ENCODE measurements around the gene NLRX1.
"Not testable (repeated sequence)": the region's sequence is repeated elsewhere in the genome, so short reads cannot be mapped to it uniquely, and the experiment has no call there.

NLRX1 gene

DNA sequence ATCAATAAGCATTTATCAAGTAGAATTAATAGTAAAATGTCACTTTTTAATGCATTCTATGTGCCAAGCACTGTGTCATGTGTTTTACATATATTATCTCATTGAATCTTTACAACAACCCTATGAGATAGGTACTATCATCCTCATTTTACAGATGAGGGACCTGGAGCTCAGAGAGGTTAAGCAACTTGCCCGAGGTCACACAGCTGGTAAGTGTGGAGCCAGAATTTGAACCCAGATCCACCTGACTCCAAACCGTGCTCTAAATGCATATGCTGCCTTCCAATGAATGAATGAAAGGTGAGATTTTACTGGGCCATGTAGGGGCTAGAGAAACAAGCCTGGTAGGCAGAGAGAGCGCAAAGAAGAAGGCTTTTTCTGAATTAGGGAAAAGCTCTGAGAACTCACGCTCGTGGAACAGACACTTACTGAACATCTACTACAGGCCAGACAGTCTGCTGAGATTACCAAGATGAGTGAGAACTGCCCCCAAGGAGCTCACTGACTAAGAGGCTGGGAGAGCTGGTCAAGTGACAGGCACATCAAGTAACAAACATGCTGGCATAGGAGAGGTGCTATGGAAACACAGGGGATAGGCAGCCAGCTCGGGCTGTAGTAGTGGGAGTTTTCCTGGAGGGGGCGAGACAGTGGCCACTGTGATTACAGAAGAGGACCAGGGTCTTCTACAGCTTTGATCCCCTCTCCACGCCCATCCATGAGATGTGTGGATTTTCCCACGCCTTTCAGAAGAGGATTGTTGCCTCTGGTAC, 15.3 kb upstream of the NLRX1 start:
- FAIRE-seq, result no peak

GRCh38 chr11:119154178-119154577, 14.3 kb upstream of the NLRX1 start:
- FAIRE-seq, result no peak

- FAIRE-seq, result no peak
Observed at GRCh38 chr11:119155733-119156492, 12.6 kb upstream of the NLRX1 start.

DNA sequence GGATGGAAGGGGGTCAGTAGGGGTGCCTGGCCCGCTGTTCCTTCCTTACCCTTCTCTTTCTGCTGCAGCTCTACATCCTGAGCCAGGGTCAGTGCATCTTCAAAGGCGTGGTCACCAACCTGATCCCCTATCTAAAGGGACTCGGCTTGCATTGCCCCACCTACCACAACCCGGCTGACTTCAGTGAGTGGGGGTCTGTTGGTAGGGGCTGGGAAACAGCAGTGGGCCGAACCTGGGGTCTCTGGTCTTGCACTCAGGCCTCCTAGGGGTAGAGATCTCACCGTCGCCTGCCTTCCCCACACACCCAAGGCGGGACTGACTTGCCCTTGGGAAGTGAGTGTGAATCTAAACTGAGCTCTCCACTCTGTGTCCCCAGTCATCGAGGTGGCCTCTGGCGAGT, 12.0 kb upstream of the NLRX1 start:
- no peak for FAIRE-seq

DNA sequence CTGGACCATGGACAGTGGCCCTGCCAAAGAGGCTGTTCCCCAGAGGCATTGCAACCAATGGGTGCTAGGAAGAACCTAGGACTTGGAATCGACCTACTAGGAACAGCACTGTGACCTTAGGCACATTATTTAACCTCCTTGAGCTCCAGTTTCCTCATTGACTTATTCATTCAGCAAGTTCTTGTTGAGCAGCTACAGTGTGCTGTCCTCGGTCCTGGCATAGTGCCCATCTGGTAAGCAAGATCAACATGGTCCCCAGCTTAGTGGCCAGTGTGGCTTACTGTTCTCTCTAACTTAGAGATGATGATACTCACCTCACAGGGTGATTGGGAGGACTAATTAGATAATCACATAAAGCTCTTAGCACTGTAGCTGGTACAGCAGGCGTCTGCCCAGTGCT, 11.5 kb upstream of the NLRX1 start:
- no peak for FAIRE-seq

DNA sequence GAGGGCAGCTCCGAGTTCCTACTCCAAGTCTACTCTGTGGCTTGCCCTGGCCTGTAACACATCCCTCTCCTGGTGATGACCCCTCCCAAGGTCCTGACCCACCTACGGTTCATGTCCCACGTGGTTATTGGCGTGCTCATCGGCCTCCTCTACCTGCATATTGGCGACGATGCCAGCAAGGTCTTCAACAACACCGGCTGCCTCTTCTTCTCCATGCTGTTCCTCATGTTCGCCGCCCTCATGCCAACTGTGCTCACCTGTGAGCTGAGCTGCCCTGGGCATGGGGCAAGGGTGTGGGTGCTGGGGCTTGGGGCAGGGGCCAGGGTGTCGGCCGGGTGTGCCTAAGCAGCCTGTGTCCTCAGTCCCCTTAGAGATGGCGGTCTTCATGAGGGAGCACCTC, 10.1 kb upstream of the NLRX1 start:
- no peak for FAIRE-seq

DNA sequence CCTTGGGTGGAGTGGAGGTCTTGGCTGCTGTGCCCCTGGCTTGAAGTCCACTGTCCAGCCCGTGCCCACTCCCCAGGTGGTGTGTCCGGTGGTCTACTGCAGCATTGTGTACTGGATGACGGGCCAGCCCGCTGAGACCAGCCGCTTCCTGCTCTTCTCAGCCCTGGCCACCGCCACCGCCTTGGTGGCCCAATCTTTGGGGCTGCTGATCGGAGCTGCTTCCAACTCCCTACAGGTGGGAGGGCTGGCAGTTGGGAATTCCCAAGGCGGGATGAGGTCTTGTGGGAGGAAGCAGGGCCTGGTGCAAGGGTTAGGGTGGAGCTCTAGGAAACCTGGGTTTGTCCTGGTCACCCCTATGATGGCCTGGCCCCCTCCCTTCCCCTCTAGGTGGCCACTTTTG, 8.4 kb upstream of the NLRX1 start:
- no peak for FAIRE-seq

DNA sequence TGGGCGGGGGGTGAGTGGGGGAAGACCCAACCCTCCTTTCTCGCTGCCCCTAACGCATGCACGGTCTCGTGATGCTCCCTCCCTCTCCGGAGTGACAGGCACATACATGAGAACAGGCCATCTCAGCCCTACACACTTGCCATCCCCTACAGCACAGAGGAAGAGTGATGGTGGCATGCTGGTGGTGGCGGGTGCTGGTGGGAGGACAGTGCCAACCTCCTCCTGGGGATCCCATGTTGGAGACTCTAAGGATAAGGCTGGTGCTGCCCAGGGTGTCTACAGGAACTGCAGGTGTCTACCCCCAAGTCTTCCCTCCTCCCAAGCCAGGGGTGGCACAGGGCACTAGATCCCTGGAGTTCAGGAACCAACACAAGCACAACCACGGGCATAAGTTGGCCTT, 6.7 kb upstream of the NLRX1 start:
- no peak for FAIRE-seq

GRCh38 chr11:119166368-119167076, 2.0 kb upstream of the NLRX1 start:
- FAIRE-seq, result no peak

GRCh38 chr11:119167077-119167458, 1.5 kb upstream of the NLRX1 start:
- not testable (repeated sequence) for FAIRE-seq

GRCh38 chr11:119167933-119168332, 592 bp upstream of the NLRX1 start:
- FAIRE-seq, result no peak

- FAIRE-seq, result no peak
Observed at GRCh38 chr11:119169282-119169719, 776 bp downstream of the NLRX1 start.

DNA sequence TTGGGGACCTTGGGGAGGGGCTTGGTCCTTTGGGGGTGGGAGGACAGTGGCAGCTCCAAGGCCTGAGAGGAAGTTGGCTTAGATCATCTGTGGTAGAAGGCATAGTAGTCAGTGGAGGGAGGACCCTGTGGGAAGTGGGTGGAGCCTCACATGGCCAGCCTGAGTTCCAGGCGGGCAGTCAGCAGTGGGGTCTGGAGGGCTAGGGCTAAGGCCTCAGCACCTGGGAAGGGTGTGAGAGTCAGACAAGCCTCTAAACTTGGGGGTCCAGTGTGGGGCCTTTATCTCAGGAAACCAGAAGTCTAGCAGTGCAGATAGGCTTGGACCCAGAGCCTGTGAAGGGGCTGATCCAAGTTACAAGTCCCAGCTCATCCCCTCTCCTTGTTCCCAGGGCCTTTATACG, 4.0 kb downstream of the NLRX1 start:
- FAIRE-seq, result no peak

DNA sequence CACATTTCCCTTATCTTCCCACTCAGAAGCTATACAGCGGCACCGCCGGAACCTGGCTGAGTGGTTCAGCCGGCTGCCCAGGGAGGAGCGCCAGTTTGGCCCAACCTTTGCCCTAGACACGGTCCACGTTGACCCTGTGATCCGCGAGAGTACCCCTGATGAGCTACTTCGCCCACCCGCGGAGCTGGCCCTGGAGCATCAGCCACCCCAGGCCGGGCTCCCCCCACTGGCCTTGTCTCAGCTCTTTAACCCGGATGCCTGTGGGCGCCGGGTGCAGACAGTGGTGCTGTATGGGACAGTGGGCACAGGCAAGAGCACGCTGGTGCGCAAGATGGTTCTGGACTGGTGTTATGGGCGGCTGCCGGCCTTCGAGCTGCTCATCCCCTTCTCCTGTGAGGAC, 4.9 kb downstream of the NLRX1 start:
- no peak for FAIRE-seq

DNA sequence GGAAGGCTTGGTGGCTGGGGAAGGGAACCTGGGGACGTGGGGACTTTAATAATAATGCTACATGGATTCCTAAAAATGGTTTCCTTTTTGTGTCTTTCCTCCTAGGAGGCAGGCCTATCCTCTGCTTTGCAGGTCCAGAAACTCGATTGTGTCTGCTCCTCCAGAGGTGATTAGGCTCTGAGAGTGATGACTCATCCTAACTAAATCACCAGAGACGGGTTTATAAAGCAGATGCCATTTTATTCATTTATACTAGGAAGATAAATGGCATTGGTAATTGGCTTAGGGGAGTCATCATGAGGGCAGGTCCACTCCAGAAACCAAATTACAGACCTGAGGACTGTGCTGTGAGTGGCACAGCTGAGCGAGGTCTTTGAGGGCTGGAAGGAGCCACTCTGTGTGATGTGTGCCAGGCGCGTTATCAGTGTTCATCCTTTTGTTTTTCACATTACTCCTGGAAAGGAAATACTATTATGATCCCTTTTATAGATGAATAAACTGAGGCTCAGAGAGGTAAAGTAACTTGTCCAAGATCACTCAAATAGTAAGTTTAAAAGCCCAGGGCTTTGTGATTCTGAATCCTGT, 7.1 kb downstream of the NLRX1 start:
- FAIRE-seq, result no peak

DNA sequence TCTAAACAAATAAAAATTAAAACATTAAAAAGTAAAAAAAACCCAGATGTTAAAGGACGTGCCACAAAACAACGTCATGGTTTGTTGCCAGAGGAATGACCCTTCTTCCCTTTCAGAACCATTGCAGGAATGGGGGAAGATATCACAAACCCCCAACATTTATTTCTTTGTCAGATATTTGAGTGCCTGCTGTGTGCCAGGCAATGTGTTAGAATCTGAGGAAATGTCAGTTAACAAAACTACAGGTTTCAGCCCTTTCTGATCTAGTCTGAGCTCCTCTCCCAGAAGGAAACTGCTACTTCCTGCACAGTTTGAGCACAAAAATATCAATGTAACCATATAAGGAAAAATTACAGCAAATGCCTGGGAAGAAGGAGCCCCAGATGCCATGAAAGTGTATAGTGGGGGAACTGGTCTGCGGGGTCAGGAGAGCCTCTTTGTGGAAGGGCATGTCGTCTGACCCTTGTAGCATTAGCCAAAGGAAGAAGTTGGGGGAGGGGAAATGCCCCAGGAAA, 9.7 kb downstream of the NLRX1 start:
- FAIRE-seq, result no peak

- no peak for FAIRE-seq
Observed at GRCh38 chr11:119179342-119179741, 10.8 kb downstream of the NLRX1 start.

DNA sequence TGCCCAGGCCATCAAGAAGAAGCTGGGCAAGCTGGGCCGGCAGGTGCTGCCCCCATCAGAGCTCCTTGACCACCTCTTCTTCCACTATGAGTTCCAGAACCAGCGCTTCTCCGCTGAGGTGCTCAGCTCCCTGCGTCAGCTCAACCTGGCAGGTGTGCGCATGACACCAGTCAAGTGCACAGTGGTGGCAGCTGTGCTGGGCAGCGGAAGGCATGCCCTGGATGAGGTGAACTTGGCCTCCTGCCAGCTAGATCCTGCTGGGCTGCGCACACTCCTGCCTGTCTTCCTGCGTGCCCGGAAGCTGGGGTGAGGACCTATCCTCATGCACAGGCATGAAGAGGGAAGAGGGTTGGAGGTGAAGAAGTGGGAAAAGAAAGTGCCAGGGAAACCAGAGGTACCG, 11.5 kb downstream of the NLRX1 start:
- no peak for FAIRE-seq

DNA sequence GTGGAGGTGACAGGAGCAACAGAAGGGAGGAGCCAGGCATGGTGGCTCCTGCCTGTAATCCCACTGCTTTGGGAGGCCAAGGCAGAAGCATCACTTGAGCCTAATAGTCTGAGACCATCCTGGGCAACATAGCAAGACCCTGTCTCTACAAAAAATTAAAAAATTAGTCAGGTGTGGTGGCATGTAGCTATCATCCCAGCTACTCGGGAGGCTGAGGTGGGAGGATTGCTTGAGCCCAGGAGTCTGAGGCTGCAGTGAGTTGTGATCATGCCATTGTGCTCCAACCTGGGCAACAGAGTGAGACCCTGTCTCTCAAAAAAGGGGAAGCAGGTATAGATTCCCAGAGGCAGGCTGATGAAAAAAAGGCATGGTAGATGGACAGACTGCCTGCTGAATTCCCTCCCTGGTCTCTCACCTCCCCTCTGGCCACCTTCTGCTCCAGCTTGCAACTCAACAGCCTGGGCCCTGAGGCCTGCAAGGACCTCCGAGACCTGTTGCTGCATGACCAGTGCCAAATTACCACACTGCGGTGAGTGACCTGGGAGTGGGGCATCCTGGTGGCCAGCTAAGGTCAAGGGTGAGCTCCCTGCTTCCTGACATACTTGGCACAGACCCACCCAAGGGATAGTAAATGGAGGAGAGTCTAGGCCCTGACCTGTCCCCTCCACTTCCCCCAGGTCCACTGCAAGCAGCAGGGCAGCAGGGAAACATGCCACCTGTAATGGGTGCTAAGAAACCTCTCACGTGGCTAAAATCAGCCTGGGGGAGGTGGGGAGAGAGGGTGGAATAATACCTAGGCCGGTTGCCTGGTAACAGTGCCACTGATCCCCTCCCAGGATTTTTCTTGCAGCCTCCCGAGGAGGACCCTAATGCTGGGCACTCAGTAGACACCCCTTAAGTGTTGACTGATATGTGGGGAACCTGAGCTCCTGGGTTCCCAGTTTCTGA, 12.5 kb downstream of the NLRX1 start:
- no peak for FAIRE-seq

DNA sequence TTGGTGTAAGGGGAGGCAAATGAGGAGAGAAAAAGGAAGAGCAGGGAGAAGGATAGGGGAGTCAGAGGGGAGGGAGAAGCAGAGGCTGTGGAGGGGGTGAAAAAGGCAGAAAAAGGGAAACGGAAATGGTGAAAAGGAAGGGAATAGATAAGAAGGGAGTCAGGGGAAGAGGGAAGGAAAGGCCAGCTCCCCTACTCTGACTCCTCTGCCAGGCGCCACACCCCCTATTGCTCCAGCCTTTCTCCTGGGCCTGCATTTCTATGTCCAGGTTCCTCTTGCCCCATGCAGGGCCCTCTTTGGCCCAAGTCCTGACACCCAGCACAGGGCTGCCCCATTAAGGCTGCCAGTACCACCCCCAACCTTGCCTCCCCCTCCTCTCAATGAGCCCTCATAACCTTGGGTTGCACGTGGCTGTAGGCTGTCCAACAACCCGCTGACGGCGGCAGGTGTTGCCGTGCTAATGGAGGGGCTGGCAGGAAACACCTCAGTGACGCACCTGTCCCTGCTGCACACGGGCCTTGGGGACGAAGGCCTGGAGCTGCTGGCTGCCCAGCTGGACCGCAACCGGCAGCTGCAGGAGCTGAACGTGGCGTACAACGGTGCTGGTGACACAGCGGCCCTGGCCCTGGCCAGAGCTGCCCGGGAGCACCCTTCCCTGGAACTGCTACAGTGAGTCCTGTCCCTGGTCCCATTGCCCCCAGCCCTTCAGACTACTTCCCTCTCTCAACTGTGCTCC, 13.3 kb downstream of the NLRX1 start:
- FAIRE-seq, result no peak

- not testable (repeated sequence) for FAIRE-seq
Observed at GRCh38 chr11:119184399-119184798, 15.9 kb downstream of the NLRX1 start.
